DOHH2 (cell line): ENCODE data around the gene APOC1.

Experiments
- EZH2phosphoT487 ChIP-seq: fragments of 200-600 bp; sonication (generic); IDR thresholded peaks from 2 replicates; pipeline ENCODE4 v1.6.1; 2017; ENCODE audit warnings: borderline replicate concordance, mild to moderate bottlenecking, antibody characterized with exemption, low read length, moderate library complexity, mixed read lengths
- TF ChIP-seq, protein P1 (sequence below): fragments of 200-600 bp; sonication (generic); IDR thresholded peaks from one replicate; pipeline ENCODE4 v1.5.1; 2014; ENCODE audit warnings: antibody characterized with exemption, mild to moderate bottlenecking, low read depth, low read length; ENCODE audit not compliant: poor library complexity, severe bottlenecking

GRCh38 chr19:44954649-44955504 lies 40.5 kb downstream of the APOC1 start, which contains the start of gene CLPTM1:
- TF ChIP-seq, protein P1, sequence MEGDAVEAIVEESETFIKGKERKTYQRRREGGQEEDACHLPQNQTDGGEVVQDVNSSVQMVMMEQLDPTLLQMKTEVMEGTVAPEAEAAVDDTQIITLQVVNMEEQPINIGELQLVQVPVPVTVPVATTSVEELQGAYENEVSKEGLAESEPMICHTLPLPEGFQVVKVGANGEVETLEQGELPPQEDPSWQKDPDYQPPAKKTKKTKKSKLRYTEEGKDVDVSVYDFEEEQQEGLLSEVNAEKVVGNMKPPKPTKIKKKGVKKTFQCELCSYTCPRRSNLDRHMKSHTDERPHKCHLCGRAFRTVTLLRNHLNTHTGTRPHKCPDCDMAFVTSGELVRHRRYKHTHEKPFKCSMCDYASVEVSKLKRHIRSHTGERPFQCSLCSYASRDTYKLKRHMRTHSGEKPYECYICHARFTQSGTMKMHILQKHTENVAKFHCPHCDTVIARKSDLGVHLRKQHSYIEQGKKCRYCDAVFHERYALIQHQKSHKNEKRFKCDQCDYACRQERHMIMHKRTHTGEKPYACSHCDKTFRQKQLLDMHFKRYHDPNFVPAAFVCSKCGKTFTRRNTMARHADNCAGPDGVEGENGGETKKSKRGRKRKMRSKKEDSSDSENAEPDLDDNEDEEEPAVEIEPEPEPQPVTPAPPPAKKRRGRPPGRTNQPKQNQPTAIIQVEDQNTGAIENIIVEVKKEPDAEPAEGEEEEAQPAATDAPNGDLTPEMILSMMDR: no peak
- no peak for TF ChIP-seq EZH2phosphoT487
